HT1080 (cell line): ENCODE measurements around the gene TIMM22. TPM values are rescaled to one million over a fixed set of nuclear protein-coding genes. Genes with fewer than 3 reads are reported as not detected.

ENCODE experiments used
- DNase-seq: peaks from one replicate; pipeline ENCODE4 v3.0.0-alpha.2; 2015; ENCODE audit warnings: low read depth
- total RNA-seq: library from RNA; depleted of rRNA; stranded (reverse); fragments of >200 nt; shearing (Covaris generic); gene quantifications from 2 replicates; pipeline ENCODE4 v1.2.3, GENCODE V29; 2014

TIMM22 gene
- total RNA-seq, 1 experiment from 2014 or later: 25.2 TPM

- DNase-seq: no peak
Observed at GRCh38 chr17:1018547-1018946, 21.6 kb downstream of the TIMM22 start.

GRCh38 chr17:1019451-1019850 is 22.5 kb downstream of the TIMM22 start:
- no peak for DNase-seq

- no peak for DNase-seq
Observed at GRCh38 chr17:1021147-1021546, 24.2 kb downstream of the TIMM22 start.

- no peak for DNase-seq
Observed at GRCh38 chr17:1022278-1023024, 25.5 kb downstream of the TIMM22 start.

- DNase-seq: no peak
Observed at GRCh38 chr17:1024076-1024475, 27.1 kb downstream of the TIMM22 start.

GRCh38 chr17:1025733-1026598 is 29.0 kb downstream of the TIMM22 start:
- DNase-seq: no peak

GRCh38 chr17:1026599-1026975 is 29.7 kb downstream of the TIMM22 start:
- DNase-seq: no peak

GRCh38 chr17:1027044-1027443 is 30.1 kb downstream of the TIMM22 start:
- DNase-seq: no peak

- no peak for DNase-seq
Observed at GRCh38 chr17:1029196-1029921, 32.4 kb downstream of the TIMM22 start.

GRCh38 chr17:1029922-1030644 is 33.2 kb downstream of the TIMM22 start:
- no peak for DNase-seq

GRCh38 chr17:1030684-1031532 is 34.0 kb downstream of the TIMM22 start:
- no peak for DNase-seq

- no peak for DNase-seq
Observed at GRCh38 chr17:1031711-1032110, 34.8 kb downstream of the TIMM22 start.

- DNase-seq: no peak
Observed at GRCh38 chr17:1032391-1032790, 35.5 kb downstream of the TIMM22 start.

GRCh38 chr17:1033503-1033902 is 36.6 kb downstream of the TIMM22 start:
- no peak for DNase-seq

GRCh38 chr17:1034652-1035210 is 37.8 kb downstream of the TIMM22 start:
- DNase-seq: no peak

GRCh38 chr17:1035546-1036170 is 38.7 kb downstream of the TIMM22 start:
- DNase-seq: no peak

- DNase-seq: no peak
Observed at GRCh38 chr17:1036171-1036844, 39.4 kb downstream of the TIMM22 start.

GRCh38 chr17:1036845-1037237 is 39.9 kb downstream of the TIMM22 start:
- no peak for DNase-seq
